ENCODE results near the gene MICALL2.

The MICALL2 gene

DNA sequence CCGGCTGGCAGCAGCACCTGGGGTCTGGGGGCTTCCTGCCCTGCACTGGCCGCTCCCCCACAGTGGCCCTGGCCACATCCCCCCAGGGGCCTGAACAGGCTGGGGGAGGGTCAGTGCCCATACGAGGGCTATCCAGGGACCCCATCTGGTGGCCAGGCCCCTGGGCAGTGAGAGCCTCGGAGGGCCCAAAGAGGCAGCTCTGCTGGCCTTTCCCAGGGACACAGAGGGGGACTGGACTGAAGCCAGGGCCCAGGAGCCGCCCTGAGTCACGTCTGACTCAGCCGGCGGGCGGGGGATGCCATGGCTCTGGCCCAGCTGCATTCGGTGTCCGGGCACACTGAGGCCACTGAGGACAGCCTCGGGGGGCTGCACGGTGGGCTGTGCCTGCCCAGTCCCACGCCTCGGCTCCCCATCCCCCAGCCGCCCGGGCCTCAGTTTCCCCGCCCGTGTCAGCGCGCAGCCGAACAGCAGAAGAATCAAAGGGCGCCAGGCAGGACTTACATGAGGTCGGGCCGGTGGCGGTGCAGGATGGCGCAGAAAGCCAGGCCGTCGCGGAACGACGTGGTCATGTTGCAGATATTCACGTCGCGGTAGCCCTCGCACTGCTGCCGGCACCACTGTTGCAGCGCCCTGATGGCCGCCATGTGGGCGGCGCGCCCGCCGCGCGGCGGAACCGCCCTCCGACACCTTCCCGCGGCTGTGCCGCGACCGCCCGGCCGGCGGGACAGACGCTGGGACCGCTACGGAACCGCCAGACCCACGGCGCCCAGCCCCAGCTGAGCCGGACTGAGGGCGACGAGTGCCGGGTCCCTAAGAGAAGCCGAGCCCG, at the start of gene MICALL2:
MICALL2 (minus strand) TSS at position 788 of the 829 bp plus-strand sequence; CDS start at position 644, 144 bp downstream.
- DNase-seq: no peak

DNA sequence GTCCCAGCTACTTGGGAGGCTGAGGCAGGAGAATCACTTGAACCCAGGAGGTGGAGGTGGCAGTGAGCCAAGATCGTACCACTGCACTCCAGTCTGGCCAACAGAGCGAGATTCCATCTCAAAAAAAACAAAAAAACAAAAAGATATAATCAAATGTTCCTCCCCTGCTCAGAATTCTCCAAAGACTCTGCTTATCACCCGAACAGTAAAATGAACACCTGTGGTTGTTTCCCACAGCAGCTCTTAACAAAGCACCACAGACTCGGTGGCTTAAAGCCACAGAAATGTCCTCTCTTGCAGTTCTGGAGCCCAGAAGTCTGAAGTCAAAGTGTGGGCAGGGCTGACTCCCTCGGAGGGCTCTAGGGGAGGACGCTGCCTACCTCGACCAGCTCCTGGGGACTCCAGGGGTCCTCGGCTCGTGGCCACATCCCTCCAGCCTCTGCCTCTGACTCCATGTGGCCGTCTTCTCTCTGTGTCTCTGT, 49.0 kb upstream of the MICALL2 start:
- no peak for DNase-seq

DNA sequence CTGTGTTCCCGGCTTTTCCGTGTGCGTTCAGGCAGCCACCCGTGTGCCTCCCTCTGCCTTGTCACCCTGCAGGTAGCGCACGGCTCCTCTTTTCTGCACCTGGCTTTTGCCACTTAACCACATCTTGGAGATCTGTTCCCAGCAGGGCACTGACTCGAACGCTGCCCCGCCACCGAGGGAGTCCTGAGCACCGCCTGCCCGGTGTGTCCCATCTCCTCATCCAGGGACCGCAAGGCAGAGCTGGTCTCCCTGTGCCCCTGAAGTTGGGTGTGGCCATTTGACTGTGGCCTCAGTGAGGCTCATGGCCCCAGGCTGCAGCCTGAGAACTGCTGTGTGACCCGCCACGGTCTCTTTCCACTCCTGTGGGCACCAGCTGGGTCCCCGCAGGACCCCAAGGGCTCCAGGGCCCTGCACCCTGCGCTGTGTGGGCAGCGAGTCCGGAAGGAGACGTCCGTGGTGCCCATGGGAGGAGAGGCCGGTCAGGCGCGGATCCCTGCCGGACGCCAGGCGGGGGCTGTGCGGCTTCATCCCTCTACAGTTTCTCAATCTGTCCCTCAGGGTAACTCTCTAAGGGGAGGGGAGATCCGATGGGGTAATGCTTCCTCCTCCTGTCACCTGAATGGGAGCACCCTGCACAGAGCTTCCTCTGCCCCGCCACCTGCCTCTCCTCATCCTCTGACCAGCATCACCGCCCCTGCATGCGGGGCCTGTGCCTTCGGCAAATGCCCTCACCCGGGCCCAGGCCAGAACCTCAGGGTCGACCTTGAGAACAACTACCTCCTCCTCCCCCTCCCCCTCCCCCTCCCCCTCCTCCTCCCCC, 46.7 kb upstream of the MICALL2 start:
- DNase-seq: no peak

GRCh38 chr7:1503816-1504775, 44.8 kb upstream of the MICALL2 start, which contains the start of gene INTS1:
Gene INTS1 (minus strand): TSS chr7:1504389. CDS start chr7:1503960, 429 bp downstream.
- peak; percentile 21 for DNase-seq

DNA sequence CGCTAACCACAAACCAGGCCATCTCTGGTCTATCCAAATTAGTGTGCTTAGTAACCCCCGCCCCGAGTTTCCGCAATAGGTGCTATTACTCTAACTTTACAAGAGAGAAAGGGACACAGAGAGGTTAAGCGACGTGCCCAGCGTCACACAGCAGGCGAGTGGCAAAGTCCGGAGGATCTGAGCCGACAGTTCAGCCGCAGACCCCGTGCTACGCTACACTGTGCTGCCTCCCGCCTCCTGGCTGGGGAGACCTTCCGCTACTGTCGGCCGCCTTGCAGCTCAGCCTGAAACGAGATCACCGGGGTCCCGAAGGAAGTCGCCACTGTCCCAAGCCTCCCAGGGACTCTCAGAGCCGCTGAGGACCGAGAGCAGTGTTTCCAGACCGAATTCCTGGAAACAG, 44.1 kb upstream of the MICALL2 start:
- no peak for DNase-seq

GRCh38 chr7:1502845-1503244, 43.6 kb upstream of the MICALL2 start:
- DNase-seq: no peak

DNA sequence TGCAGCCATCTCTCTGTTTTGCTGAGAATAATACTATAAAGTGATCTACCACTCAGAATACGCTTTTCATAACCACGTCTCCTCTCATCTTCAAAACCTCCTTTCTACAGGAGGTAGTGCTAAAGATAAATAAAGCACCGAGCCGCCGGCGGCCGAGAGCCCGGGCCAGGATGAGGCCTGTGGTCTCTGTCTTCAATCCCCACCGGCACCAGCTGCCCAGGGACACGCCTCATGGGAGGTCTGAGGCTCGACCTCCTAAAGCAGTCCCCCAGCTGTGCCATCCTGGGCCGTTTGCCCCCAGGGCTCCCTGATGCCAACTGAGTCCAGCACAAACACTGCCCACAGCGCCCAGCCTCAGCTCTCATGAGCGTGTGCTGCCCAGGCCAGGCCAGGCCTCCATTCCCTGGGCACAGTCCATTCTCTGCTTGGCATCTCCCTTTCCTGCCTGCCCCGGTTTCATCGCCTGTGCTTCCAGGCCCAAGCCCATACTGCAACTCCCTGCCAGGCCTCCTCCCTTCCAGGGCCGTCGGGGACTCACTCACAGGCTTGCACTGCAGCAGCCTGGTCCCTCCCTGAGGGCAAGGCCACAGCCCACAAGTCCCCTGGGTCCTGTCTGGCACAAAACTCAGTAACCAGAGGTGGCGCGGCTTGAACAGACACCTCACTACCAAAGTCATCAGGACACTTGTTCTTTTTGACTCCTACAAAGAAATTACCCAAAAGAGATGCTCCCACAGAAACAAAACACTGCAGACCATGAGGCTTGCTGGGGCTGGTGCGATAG, 42.4 kb upstream of the MICALL2 start:
- no peak for DNase-seq

DNA sequence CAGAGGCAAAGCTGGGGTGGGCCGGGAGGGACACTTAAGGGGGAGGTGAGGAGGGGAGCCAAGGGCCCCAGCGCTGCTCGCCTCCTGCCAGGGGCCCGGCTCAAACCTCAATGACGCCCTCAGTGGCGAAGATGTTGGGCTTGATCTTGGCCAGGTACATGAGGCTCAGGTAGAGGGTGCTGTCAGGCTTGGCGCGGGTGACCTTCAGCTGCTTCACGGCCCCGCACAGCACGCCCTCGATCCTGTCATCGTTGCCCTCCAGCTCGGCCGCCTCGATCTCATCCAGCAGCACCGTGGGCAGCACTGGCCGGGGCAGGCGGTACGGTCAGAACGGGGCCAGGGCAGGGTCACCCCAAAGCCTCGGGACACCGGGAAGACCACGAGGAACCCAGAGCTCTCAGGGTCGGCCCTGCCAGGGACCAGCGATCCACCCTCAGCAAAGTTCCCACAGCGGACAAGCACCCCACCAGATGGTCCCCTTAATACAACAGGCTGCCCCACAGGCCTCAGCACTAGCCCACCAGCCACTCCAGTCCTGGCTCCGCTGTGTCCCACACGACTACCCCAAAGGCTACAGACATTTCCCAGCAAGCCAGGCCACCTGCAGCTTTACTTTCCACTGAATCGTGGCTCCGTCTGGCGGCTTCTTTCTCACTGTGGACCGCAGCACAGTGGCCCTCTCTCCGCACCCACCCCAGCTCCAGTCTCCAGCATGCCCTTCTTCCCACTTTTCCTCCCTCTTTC, 41.0 kb upstream of the MICALL2 start:
- DNase-seq: no peak

DNA sequence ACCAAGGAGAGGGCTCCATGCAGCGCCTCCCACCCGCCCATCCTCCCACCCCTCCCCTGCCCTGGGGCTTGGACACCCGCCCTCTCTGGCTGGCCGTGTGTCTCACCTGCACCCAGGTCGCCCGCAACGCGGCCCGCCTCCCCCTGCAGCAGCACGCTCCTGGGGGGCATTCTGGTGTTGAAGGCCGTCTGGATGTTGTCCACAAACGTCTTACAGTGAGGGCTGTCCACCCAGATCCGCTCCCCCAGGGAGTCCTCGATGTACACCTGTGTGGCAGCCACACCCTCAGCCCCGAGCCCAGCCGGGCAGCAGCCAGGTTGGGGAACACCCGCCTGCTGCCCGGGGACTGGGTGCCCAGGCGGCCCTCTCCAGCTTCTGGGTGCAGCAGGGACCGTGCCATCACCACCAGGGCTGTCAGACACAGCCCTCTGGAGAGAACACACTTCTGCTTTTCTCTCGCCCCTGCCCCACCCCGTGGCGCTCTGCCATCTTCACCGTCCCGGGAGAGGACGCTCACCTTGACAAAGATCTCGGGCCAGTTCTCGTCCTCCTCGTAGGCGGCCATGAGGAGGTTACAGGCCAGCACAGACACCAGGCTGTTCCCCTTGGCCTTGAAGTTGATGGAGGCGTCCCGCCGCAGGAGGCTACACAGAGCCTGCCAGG, 40.2 kb upstream of the MICALL2 start:
- DNase-seq: no peak

GRCh38 chr7:1498370-1499305, 39.4 kb upstream of the MICALL2 start:
- DNase-seq: no peak

- DNase-seq: no peak
These were observed 38.1 kb upstream of the MICALL2 start for GRCh38 chr7:1497293-1497927.

DNA sequence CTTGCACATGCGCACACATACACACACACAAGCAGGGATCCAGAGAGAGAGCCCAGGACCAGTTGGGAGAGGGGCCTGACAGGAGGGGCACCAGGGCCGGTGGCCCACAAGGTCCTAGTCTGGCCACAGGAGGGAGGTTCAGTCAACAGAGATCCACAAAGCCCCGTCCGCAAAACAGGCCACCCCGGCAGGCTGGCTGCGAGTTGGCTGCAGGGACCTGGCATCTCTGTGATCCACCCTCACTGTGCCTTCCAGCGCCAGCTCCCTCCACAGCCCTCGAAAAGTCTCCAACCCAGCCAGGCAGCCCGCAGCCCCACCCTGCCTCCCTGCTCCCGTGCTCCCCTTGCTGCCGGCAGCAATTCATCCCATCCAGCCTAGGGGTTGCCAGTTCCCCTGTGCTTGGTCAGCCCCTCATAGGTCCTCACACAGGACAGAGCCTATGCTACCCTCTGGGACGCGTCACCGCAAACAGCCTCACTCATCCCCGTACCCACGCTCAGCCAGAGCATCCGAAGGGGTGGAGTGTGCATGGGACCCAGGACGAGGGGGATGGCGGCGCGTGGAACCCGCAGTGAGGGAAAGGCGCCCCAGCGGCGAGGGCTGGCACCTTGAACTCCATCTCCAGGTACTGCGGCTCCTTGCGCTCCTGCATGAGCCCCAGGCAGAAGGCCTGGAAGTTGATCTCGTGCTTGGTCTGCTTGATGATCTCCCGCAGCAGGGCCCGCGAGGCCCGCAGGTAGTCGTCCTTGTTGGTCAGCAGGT, 37.4 kb upstream of the MICALL2 start:
- no peak for DNase-seq

DNA sequence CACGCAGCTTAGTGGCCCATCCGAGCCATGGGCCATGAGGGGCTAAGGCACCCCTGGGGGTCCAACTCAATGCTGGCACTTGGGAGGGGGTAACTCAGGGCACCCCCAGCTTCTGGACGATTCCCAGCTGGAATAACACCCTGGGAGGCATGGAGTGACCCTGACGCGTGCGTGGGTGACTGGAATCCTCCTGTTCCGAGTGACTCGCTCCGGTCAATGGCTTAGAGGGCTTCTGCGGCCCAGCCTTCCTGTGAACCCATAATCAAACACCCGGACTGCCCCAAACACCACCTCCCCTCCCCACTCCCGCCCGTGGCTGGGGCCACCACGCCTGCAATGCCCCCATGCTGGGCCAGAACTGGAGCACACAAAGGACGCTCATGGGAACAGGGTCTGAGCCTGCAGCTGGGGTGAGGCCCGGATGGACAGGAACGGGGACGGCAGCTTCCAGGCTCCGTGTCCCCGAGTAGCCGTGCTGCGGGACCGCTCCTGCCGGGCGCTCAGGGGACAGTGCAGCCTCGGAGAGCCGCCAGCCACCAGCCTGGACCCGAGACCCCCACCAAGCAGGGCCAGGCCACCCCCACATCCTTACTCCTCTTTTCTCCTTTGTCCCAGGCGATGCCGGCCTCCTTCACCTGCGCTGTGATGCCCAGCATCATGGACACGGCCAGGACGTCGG, 36.4 kb upstream of the MICALL2 start:
- no peak for DNase-seq

GRCh38 chr7:1494866-1495563, 35.7 kb upstream of the MICALL2 start:
- DNase-seq: no peak

DNA sequence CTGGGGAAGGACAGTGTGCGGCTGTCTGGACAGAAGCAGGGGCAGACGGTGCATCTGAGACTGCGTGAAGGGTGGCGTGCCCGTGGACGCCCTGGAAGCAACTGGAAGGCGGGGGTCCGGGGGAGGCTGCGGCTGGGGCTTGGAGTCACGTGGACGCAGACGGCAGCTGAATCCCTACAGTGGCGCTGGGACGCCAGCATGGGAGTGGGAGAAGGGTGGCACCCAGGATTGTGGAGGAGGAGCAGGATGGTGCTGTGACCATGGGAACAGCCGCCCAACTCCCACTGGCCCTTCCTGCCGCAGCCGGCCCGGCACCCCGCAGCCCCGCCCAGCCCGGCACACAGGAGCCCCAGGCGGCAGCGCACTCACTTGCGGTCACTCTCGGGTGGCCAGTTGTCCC, 35.2 kb upstream of the MICALL2 start:
- DNase-seq: no peak

DNA sequence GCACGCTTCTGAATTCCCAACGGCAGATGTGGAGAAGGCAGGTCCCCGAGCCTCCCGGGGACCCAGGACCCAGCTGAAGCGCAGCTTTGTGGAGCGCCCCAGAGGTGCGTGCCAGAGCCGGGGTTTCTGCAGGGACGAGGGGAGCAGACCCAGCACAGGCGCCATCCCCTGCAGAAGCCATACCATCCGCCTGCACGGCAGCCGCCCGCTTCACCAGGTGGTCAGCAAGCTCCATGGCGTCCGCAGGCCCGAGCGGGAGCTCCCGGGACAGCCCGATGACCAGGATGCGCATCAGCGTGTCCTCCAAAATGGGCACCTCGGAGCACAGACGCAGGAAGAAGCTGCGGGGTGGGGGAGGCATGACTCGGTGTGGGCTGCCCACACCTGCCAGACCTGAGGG, 34.3 kb upstream of the MICALL2 start:
- DNase-seq: no peak

DNA sequence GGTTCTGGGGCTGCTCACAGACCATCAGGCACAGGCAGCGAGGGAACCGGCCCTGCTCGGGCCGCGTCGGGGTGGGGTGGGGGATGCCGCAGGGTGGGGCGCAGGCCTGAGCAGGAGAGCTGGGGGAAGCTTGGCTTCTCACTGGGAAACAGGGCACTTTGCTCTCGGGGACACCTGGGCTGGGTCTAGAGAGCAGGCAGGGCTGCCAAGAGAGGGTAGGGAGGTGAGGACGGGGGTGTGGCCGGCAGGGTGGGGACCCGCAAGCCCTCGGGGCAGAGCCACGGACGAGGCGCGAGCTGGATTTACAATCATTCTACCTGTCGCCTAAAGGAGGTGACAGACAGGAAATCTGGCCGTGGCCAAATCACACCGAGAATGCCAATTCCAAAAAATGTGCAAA, 33.9 kb upstream of the MICALL2 start:
- no peak for DNase-seq

Measured in NCI-H524 treated with DMSO at 0.1 percent for 48 hours (cell line).